Nephron progenitor cell (in vitro differentiated cells): ENCODE results near the gene CLEC7A.

Experiments
- DNase-seq: peaks from one replicate; pipeline ENCODE4 v3.0.0; 2021
- H3K27ac Mint-ChIP-seq: 2 replicates; pipeline ENCODE4 v1.8.0; 2021; ENCODE audit warnings: mild to moderate bottlenecking, moderate library complexity, mixed read lengths
- H3K27me3 Mint-ChIP-seq: 2 replicates; pipeline ENCODE4 v1.8.0; 2021; ENCODE audit warnings: mild to moderate bottlenecking, low read depth, mixed read lengths; ENCODE audit not compliant: poor library complexity
- H3K36me3 Mint-ChIP-seq: 2 replicates; pipeline ENCODE4 v1.8.0; 2021; ENCODE audit warnings: low read depth, mixed read lengths
- H3K4me1 Mint-ChIP-seq: 2 replicates; pipeline ENCODE4 v1.8.0; 2021; ENCODE audit warnings: mixed read lengths
- H3K4me3 Mint-ChIP-seq: 2 replicates; pipeline ENCODE4 v1.8.0; 2021; ENCODE audit warnings: mild to moderate bottlenecking, moderate library complexity, mixed read lengths
- H3K9me3 Mint-ChIP-seq: 2 replicates; pipeline ENCODE4 v1.8.0; 2021; ENCODE audit warnings: mild to moderate bottlenecking, moderate library complexity, mixed read lengths
- CTCF ChIP-seq: fragments of 200-600 bp; sonication (generic); IDR thresholded peaks from 2 replicates; pipeline ENCODE4 v1.5.0; 2021; ENCODE audit warnings: antibody characterized with exemption

Gene CLEC7A

DNA sequence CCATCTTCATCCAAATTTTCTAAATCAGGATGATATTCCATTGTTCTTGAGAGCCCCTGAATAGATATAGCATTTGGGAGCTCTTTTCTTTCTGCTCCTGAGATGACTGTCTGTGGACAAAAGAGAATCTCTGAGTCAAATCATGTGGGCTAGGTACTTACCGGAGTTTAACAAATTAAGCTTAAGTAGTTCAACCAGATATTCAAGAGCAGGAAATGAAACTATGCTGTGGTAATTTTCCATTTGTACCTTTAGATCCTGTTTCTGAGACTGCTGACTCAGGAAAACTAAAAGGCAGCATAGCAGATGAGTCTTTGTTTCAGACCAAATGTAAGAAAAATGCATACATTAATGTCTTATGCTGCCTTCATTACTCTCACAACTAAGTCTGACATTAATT lies at the start of gene CLEC7A:
Gene CLEC7A (minus strand): TSS at position 158 of the 400 bp plus-strand sequence. CDS start 117 bp downstream, at position 41.
- Mint-ChIP-seq H3K36me3 (no peaks in the 10 kb centered on the region), H3K9me3 (no peaks in the 10 kb centered on the region), H3K27ac (no peak within 1 kb of the TSS), H3K4me1 (no peaks in the 10 kb centered on the region), H3K27me3 (peaks cover 6% of the 10 kb centered on the region), H3K4me3 (no peak within 1 kb of the TSS)
- DNase-seq: no peak
- TF ChIP-seq CTCF: no peak

DNA sequence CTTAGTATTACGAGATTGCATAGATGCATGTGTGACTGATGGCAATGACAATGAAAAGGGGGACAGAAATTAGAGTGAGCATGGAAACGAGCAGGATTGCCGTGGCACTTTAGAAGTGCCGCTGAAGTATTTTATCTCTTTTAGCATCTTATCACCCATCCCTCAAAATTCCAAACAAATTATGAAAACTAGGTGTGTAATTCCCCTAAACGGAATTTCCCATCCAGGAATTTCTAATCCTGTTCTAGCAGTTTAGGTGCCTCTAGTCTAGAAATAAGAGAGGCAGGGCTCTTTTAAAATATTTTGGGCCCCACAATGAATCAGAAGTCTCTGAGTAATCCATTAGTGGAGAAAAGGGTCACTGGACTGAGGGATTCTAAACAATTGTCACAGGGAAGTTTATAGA lies 49.8 kb upstream of the CLEC7A start:
- Mint-ChIP-seq H3K4me1 (peaks cover 8% of the 10 kb centered on the region), H3K27me3 (peaks cover 11% of the 10 kb centered on the region), H3K36me3 (no peaks in the 10 kb centered on the region), H3K27ac (no peak overlapping the region), H3K9me3 (no peaks in the 10 kb centered on the region), H3K4me3 (no peak overlapping the region)
- TF ChIP-seq CTCF: no peak
- no peak for DNase-seq

DNA sequence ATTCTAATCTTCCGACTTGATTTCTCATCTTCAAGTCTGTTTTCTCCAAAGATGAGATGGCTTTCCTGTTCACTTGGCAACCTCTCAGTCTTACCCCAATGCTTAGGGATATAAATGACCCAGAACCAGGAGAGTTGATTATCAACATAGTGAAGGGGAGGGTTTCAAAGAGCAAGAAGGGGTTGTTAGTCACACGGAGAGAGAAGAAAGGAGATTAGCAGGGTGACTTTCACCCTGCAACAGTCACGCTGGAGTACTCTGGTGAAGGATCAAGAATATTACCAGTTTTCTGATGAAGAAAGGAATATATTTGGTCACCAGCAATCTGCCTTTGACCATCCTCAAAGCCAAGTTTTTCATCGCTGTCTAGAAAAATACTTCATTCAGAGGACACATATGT lies 48.8 kb upstream of the CLEC7A start, which contains the start of gene TMEM52B:
Gene TMEM52B (plus strand): TSS at position 212 of the 400 bp plus-strand sequence. CDS start 543 bp downstream, outside the sequence.
- Mint-ChIP-seq H3K27ac (no peak within 1 kb of the TSS), H3K4me3 (no peak within 1 kb of the TSS), H3K9me3 (no peaks in the 10 kb centered on the region), H3K36me3 (no peaks in the 10 kb centered on the region), H3K27me3 (peaks cover 5% of the 10 kb centered on the region), H3K4me1 (peaks cover 8% of the 10 kb centered on the region)
- no peak for TF ChIP-seq CTCF
- DNase-seq: no peak

DNA sequence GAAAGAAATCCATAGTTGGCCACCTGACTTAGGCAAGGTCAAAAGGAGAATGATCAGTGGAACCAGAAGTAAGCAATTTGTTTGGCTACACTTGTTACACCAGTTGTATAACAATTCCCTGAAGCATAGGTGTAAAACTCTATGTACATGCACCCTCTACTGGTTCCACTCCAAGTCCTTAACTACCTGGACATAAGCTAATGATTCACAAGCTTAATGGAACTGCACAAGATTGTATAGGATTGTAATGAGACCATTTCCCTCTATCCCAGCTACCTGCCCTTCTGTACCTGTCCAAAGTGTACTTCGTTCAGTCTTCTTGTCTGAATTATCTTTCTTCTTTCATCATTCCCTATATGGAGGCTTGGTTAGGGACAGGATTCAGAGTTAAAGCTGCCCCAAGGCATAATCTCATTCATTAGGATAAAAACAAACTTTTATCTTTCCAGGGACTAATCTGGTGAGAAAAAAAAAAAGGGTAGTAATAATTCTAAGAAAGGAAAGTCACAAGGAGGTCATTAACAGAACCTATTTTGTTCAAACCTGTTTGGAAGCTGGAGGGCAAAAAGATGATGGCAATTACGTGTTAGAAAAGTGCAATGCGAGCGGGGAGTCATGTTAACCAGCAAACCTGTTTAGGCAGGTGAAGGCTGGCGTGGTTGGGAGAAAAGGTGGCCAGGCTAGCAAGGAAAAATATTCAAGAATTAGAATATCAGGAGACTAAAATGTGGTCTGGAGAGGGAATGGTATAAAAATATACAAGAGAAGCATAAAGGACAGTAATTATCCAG lies 46.0 kb upstream of the CLEC7A start:
- DNase-seq: no peak
- H3K27ac Mint-ChIP-seq: no peak overlapping the region
- no peak for TF ChIP-seq CTCF
- no peak overlapping the region for H3K4me3 Mint-ChIP-seq
- no peaks in the 10 kb centered on the region for H3K36me3 Mint-ChIP-seq
- H3K9me3 Mint-ChIP-seq: no peaks in the 10 kb centered on the region
- H3K27me3 Mint-ChIP-seq: peaks cover 5% of the 10 kb centered on the region
- H3K4me1 Mint-ChIP-seq: peaks cover 8% of the 10 kb centered on the region

DNA sequence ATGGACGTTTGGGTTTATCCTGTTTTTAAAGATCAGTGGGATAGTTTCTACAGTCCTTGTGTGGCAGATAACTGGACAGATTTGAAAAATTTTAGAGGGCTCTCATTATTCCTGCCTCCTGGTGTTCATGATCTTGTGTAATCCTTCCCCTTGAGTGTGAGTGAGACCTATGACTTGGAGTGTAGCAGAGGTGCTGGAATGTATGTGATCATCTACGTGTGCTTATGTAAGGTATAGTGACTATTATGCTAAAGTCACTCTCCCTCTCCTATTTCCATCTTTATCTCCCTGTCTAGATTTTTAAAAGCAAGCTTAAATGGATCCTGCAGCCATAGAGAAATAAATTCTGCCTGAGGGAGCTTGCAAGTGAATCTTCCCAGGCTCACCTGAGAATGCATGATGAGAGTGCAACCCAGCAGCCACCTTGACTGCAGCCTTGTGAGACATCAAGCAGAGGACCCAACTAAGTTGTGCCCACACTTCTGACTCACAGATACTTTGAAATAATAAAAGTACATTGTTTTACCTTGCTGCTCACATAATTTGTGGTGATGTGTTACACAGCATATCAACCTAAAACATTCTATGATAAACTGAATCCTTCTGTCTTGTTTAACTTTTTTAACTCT lies 45.1 kb upstream of the CLEC7A start:
- Mint-ChIP-seq H3K36me3 (no peaks in the 10 kb centered on the region), H3K4me3 (no peak overlapping the region), H3K4me1 (peaks cover 8% of the 10 kb centered on the region), H3K27me3 (peaks cover 5% of the 10 kb centered on the region), H3K9me3 (no peaks in the 10 kb centered on the region), H3K27ac (no peak overlapping the region)
- TF ChIP-seq CTCF: no peak
- DNase-seq: no peak
